Measurements from ENCODE around the gene DCUN1D3. TPM values are rescaled to one million over a fixed set of nuclear protein-coding genes. Genes with fewer than 3 reads are reported as not detected.

The DCUN1D3 gene
- total RNA-seq, 1 experiment from 2014 or later: 16.4 TPM

- intact Hi-C loops (cut with micrococcal nuclease): no loop called here
- H3K27me3 ChIP-seq (ENCODE audit: insufficient read depth, low read length): no peaks in the 10 kb centered on the region
- ATAC-seq (no peak), DNase-seq (ENCODE audit: low read depth, low spot score) (no peak)
- no peaks in the 10 kb centered on the region for H4K20me1 ChIP-seq (ENCODE audit: insufficient read depth)
- H3K4me2 ChIP-seq (ENCODE audit: low read length): no peak overlapping the region
- no peak overlapping the region for H3K27ac ChIP-seq (ENCODE audit: low read depth, low read length)
- peaks cover 2 to 7% of the 10 kb centered on the region in 2 experiments; a peak in 2 of 4 replicates for H3K36me3 ChIP-seq (ENCODE audit: control insufficient read depth in 1 of 2, insufficient read depth in 2 of 2, low read length in 2 of 2)
- no TSS peak for BruUV-seq (replicated peaks)
- no peak overlapping the region for H3K4me3 ChIP-seq (replicated peaks in 1 of 2; ENCODE audit: low read depth in 1 of 2, low read length in 2 of 2)
- no peak overlapping the region for H2AFZ ChIP-seq (ENCODE audit: low read depth, low read length, poor library complexity, severe bottlenecking)
- POLR2A ChIA-PET: no interaction called here
- peaks cover 7% of the 10 kb centered on the region for H3K79me2 ChIP-seq (ENCODE audit: insufficient read depth, low read length)
- RAD21 ChIA-PET (ENCODE audit: low non-redundant PET in 1 of 2, low total read pairs in 2 of 2, uncharacterized antibody in 2 of 2, unreplicated experiment in 2 of 2): no interaction called here
- no peaks in the 10 kb centered on the region for H3K9me2 ChIP-seq (ENCODE audit: insufficient read depth)
- H3K4me1 ChIP-seq (ENCODE audit: control insufficient read depth in 1 of 2, insufficient read depth in 2 of 2, low read length in 2 of 2): peaks cover 8 to 9% of the 10 kb centered on the region in 2 experiments
- H3K9ac ChIP-seq (ENCODE audit: low read length): no peak overlapping the region
- H3K9me3 ChIP-seq (ENCODE audit: control insufficient read depth in 1 of 2, insufficient read depth in 1 of 2, low read depth in 1 of 2, low read length in 2 of 2): no peaks in the 10 kb centered on the region
- TF ChIP-seq EZH2 (IDR thresholded peaks at IDR 0.05) (no peak), ZNF274 (IDR thresholded peaks at IDR 0.05; ENCODE audit: low read depth, low read length) (no peak), RAD21 (IDR thresholded peaks at IDR 0.05; ENCODE audit: low read depth) (no peak), CTCF (IDR thresholded peaks at IDR 0.05 in 2 of 3, conservative IDR thresholded peaks at IDR 0.05 in 1 of 3; ENCODE audit: borderline replicate concordance in 1 of 3, insufficient read depth in 1 of 3, low read depth in 2 of 3, low read length in 2 of 3) (no peak), JUND (IDR thresholded peaks at IDR 0.05) (no peak), YY1 (IDR thresholded peaks at IDR 0.05; ENCODE audit: extremely low read depth, insufficient replicate concordance, low read depth, low read length) (no peak), SP1 (IDR thresholded peaks at IDR 0.05; ENCODE audit: low read depth) (no peak), EZH2phosphoT487 (IDR thresholded peaks at IDR 0.05; ENCODE audit: borderline replicate concordance) (no peak), CEBPB (IDR thresholded peaks at IDR 0.05; ENCODE audit: low read depth) (no peak), ELF1 (IDR thresholded peaks at IDR 0.05; ENCODE audit: borderline replicate concordance, low read depth) (no peak), EGR1 (IDR thresholded peaks at IDR 0.05; ENCODE audit: low read depth) (no peak), POLR2AphosphoS5 (IDR thresholded peaks at IDR 0.05; ENCODE audit: low read depth, low read length) (no peak), REST (IDR thresholded peaks at IDR 0.05; ENCODE audit: low read depth) (no peak), ATF3 (IDR thresholded peaks at IDR 0.05) (no peak), SIN3A (IDR thresholded peaks at IDR 0.05; ENCODE audit: low read depth) (no peak), FOSL1 (IDR thresholded peaks at IDR 0.05; ENCODE audit: low read depth) (no peak), TCF7L2 (IDR thresholded peaks at IDR 0.05; ENCODE audit: borderline replicate concordance, extremely low read depth, insufficient read depth, insufficient read length) (no peak)
- CTCF ChIA-PET: no interaction called here
These were observed 87.6 kb downstream of the DCUN1D3 start for GRCh38 chr16:20812510-20812909.
